HepG2 (cell line): ENCODE results near the gene TNN. TPM values are rescaled to one million over a fixed set of nuclear protein-coding genes. Genes with fewer than 3 reads are reported as not detected.

Source experiments
- ATAC-seq: fragments of 200-7000 bp; cut with Tn5 transposase; 3 replicates; pipeline ENCODE4 v1.9.1; 2020; ENCODE audit warnings: mild to moderate bottlenecking, moderate library complexity
- BruUV-seq: library from RNA; stranded (reverse); fragments of 400-500 nt; replicated peaks from 2 replicates; lab custom pipeline; 2021; lab: Mats Ljungman, UMichigan
- CTCF ChIA-PET: fragments of 300-600 bp; formaldehyde crosslinking; extraction: SDS; loops from one replicate; lab custom pipeline; 2021; ENCODE audit warnings: low total read pairs, inconsistent platforms, low intra/inter-chr PET ratio; lab: Yijun Ruan, JAX
- POLR2A ChIA-PET: fragments of 350-600 bp; sonication (Branson Sonifier 250); formaldehyde crosslinking; loops from one replicate; lab custom pipeline; 2020; ENCODE audit warnings: antibody characterized with exemption, inconsistent platforms; lab: Yijun Ruan, JAX
- DNase-seq: peaks from one replicate; pipeline ENCODE4 v3.0.0-alpha.2; 2015; ENCODE audit warnings: low spot score
- FAIRE-seq: peaks from 3 replicates; lab custom pipeline; 2011; peaks lifted over from hg19 to GRCh38; lab: Jason Lieb, UNC
- H2AFZ ChIP-seq: one replicate; pipeline ENCODE4 v1.6.1; 2011; ENCODE audit warnings: low read length, inconsistent platforms
- H3K27ac ChIP-seq: fragments of 300-600 bp; 3 replicates; pipeline ENCODE4 v1.8.0; 2011; ENCODE audit warnings: mixed run types, mild to moderate bottlenecking, mixed read lengths, low read length, inconsistent platforms; ENCODE audit not compliant: insufficient read depth; ENCODE audit errors: extremely low read length
- H3K27me3 ChIP-seq, 2 experiments: fragments of 200-600 bp in 1 of 2; 2 replicates in 1 of 2; 3 replicates in 1 of 2; pipeline versions ENCODE4 v1.6.0 to v1.8.0; 2011; ENCODE audit warnings: low read length in 2 of 2, mild to moderate bottlenecking in 2 of 2, moderate library complexity in 2 of 2, inconsistent platforms in 1 of 2; ENCODE audit not compliant: insufficient read depth in 2 of 2, control insufficient read depth in 1 of 2
- H3K36me3 ChIP-seq, 2 experiments: fragments of 200-600 bp in 1 of 2; replicated peaks in 1 of 2; 2 replicates in 1 of 2; 3 replicates in 1 of 2; pipeline versions ENCODE4 v1.5.1 to v1.8.0; 2011; ENCODE audit warnings: low read length in 2 of 2, inconsistent platforms in 1 of 2; ENCODE audit not compliant: insufficient read depth in 2 of 2, control insufficient read depth in 1 of 2
- H3K4me1 ChIP-seq: 2 replicates; pipeline ENCODE4 v1.5.1; 2012; ENCODE audit warnings: low read length, inconsistent platforms; ENCODE audit not compliant: insufficient read depth
- H3K4me2 ChIP-seq: 2 replicates; pipeline ENCODE4 v1.6.0; 2011; ENCODE audit warnings: low read depth, low read length, inconsistent platforms
- H3K4me3 ChIP-seq, 3 experiments: fragments of 200-600 bp in 1 of 3; sonication (generic), shearing (Covaris generic) in 1 of 3; replicated peaks in 1 of 3; 2 replicates each; pipeline ENCODE4 v1.5.1; 2011 to 2016; ENCODE audit warnings: low read length in 3 of 3, inconsistent platforms in 2 of 3, low read depth in 2 of 3, mild to moderate bottlenecking in 2 of 3, control low read depth in 1 of 3, mixed read lengths in 1 of 3; ENCODE audit not compliant: insufficient read depth in 1 of 3
- H3K79me2 ChIP-seq: one replicate; pipeline ENCODE4 v1.6.1; 2011; ENCODE audit warnings: low read length, inconsistent platforms; ENCODE audit not compliant: insufficient read depth
- H3K9ac ChIP-seq: 2 replicates; pipeline ENCODE4 v1.6.0; 2011; ENCODE audit warnings: mild to moderate bottlenecking, low read depth, low read length, inconsistent platforms; ENCODE audit not compliant: insufficient read depth
- H3K9me3 ChIP-seq: 2 replicates; pipeline ENCODE4 v1.5.1; 2012; ENCODE audit warnings: mild to moderate bottlenecking, low read length
- H4K20me1 ChIP-seq: 2 replicates; pipeline ENCODE4 v1.6.0; 2011; ENCODE audit warnings: inconsistent platforms, mild to moderate bottlenecking, low read length, moderate library complexity; ENCODE audit not compliant: insufficient read depth
- AHR ChIP-seq: IDR thresholded peaks from 2 replicates; pipeline ENCODE4 v1.6.1; 2018; ENCODE audit warnings: missing genetic modification reagents, missing compliant biosample characterization
- FOXA3 ChIP-seq: IDR thresholded peaks from 2 replicates; pipeline ENCODE4 v1.6.1; 2016; ENCODE audit warnings: missing genetic modification reagents, missing compliant biosample characterization
- FOXP1 ChIP-seq, 2 experiments: fragments of 450-650 bp in 1 of 2; IDR thresholded peaks; 2 replicates each; pipeline ENCODE4 v1.6.1; 2017 to 2018; ENCODE audit warnings: antibody characterized with exemption in 1 of 2
- HIVEP1 ChIP-seq: sonication (generic); formaldehyde crosslinking; IDR thresholded peaks from 2 replicates; pipeline ENCODE4 v1.4.0; 2020; ENCODE audit warnings: mild to moderate bottlenecking, missing genetic modification reagents
- HMG20B ChIP-seq: conservative IDR thresholded peaks from 2 replicates; pipeline ENCODE4 v1.6.1; 2016; ENCODE audit warnings: missing genetic modification reagents, missing compliant biosample characterization
- MAFF ChIP-seq: IDR thresholded peaks from 2 replicates; pipeline ENCODE4 v1.6.1; 2011; ENCODE audit warnings: low read depth, low read length, improper control_type of control experiment
- MED13 ChIP-seq: sonication (generic); formaldehyde crosslinking; IDR thresholded peaks from 2 replicates; pipeline ENCODE4 v1.5.0; 2020; ENCODE audit warnings: missing genetic modification reagents
- NKX3-1 ChIP-seq: sonication (generic); formaldehyde crosslinking; IDR thresholded peaks from 2 replicates; pipeline ENCODE4 v1.5.0; 2020; ENCODE audit warnings: missing genetic modification reagents
- SIX1 ChIP-seq: sonication (generic); formaldehyde crosslinking; IDR thresholded peaks from 2 replicates; pipeline ENCODE4 v1.4.0; 2020; ENCODE audit warnings: missing genetic modification reagents, borderline replicate concordance
- U2AF2 ChIP-seq: fragments of 200-400 bp; formaldehyde crosslinking; IDR thresholded peaks from 2 replicates; pipeline ENCODE4 v1.6.1; 2017; ENCODE audit warnings: low read depth, mild to moderate bottlenecking, low read length
- ZHX1 ChIP-seq: sonication (generic); formaldehyde crosslinking; IDR thresholded peaks from 2 replicates; pipeline ENCODE4 v1.8.1; 2022; ENCODE audit warnings: low read depth, mild to moderate bottlenecking, missing genetic modification reagents
- ZNF644 ChIP-seq: IDR thresholded peaks from 2 replicates; pipeline ENCODE4 v1.6.1; 2016; ENCODE audit warnings: low read depth
- ZNF670 ChIP-seq: sonication (generic); formaldehyde crosslinking; IDR thresholded peaks from 2 replicates; pipeline ENCODE4 v1.8.0; 2022; ENCODE audit warnings: mild to moderate bottlenecking, missing genetic modification reagents, borderline replicate concordance
- WGBS: methylation state at CpG from one replicate; pipeline ENCODE4 v1.1.6; 2017; ENCODE audit warnings: low lambda C conversion rate; 5-methylcytosine and 5-hydroxymethylcytosine counted together
- in situ Hi-C: cut with HindIII; loops from 2 replicates; pipeline ENCODE4 v1.10.0; 2017; ENCODE audit warnings: low pct_unique_long_range_greater_than_20kb; ENCODE audit not compliant: extremely low pct_ligation_motif_present
- intact Hi-C: fragments of 100-400 bp; cut with micrococcal nuclease; formaldehyde crosslinking; loops from one replicate; pipeline ENCODE4 v1.10.0; 2022; ENCODE audit not compliant: unreplicated experiment
- polyA plus RNA-seq, 8 experiments: library from polyadenylated mRNA; depleted of rRNA in 3 of 8; stranded (reverse) in 7 of 8; unstranded in 1 of 8; fragments of >200 nt; fragmentation: Illumina TruSeq in 4 of 8; extraction: Trizol in 4 of 8; gene quantifications; 2 replicates each; pipeline versions ENCODE4 v1.2.1 to v1.2.3, GENCODE V29; 2011 to 2016; ENCODE audit warnings: low read depth in 4 of 8, missing spikeins in 1 of 8, mixed read lengths in 1 of 8; ENCODE audit not compliant: insufficient read depth in 1 of 8
- total RNA-seq, 5 experiments: library from RNA; depleted of rRNA; stranded (reverse); fragments of >200 nt; fragmentation: Illumina TruSeq; extraction: Trizol; gene quantifications; 2 replicates each; pipeline ENCODE4 v1.2.3, GENCODE V29; 2016; ENCODE audit warnings: low read depth in 1 of 5

The TNN gene
- total and polyA plus RNA-seq, 2 of the 13 experiments (the other 11 are each of a cell fraction or from before 2014, with no cell fraction given), result not detected

- Histone ChIP-seq H3K79me2 (no peaks in the 10 kb centered on the region), H2AFZ (no peak overlapping the region), H3K9me3 (no peaks in the 10 kb centered on the region), H3K36me3 (no peaks in the 10 kb centered on the region), H3K4me3 (no peak overlapping the region), H4K20me1 (no peaks in the 10 kb centered on the region), H3K9ac (no peak overlapping the region), H3K4me2 (no peak overlapping the region), H3K27me3 (peaks cover 1 to 14% of the 10 kb centered on the region in 2 experiments; a peak in 1 of 5 replicates), H3K4me1 (no peaks in the 10 kb centered on the region), H3K27ac (no peak overlapping the region)
- ChIA-PET POLR2A (no interaction called here), CTCF (no interaction called here)
- no TSS peak for BruUV-seq
- no peak for ATAC-seq
- in situ Hi-C loops (no loop called here), intact Hi-C loops (no loop called here)
- WGBS, result 0% methylated on average over 2 of the region's 6 CpGs
- FAIRE-seq, result no peak
- no peak for TF ChIP-seq MED13 (CRISPR knock-in tag)
- no peak for TF ChIP-seq FOXA3
- TF ChIP-seq NKX3-1 (CRISPR knock-in tag), result no peak
- no peak for TF ChIP-seq ZNF644 (CRISPR knock-in tag)
- TF ChIP-seq ZNF670 (CRISPR knock-in tag), result no peak
- DNase-seq, result no peak
Measured at GRCh38 chr1:175080030-175080429, 12.4 kb downstream of the TNN start.

- Histone ChIP-seq H3K9ac (no peak overlapping the region), H3K9me3 (no peaks in the 10 kb centered on the region), H3K27me3 (peaks cover 1 to 14% of the 10 kb centered on the region in 2 experiments; a peak in 1 of 5 replicates), H3K4me2 (no peak overlapping the region), H2AFZ (no peak overlapping the region), H3K4me3 (no peak overlapping the region), H3K79me2 (no peaks in the 10 kb centered on the region), H4K20me1 (no peaks in the 10 kb centered on the region), H3K36me3 (no peaks in the 10 kb centered on the region), H3K27ac (no peak overlapping the region), H3K4me1 (no peaks in the 10 kb centered on the region)
- ChIA-PET CTCF (no interaction called here), POLR2A (no interaction called here)
- FAIRE-seq (no peak), ATAC-seq (no peak)
- no TSS peak for BruUV-seq
- intact Hi-C loops, result no loop called here
- in situ Hi-C loops, result no loop called here
- WGBS, result 33% methylated on average over 2 of the region's 2 CpGs
- TF ChIP-seq HIVEP1 (CRISPR knock-in tag), result no peak
- no peak for TF ChIP-seq FOXP1 (IDR thresholded peaks at IDR 0.05)
- no peak for TF ChIP-seq FOXP1 (CRISPR knock-in tag; IDR thresholded peaks at IDR 0.05)
- TF ChIP-seq SIX1, result no peak
- no peak for TF ChIP-seq U2AF2
- no peak for TF ChIP-seq MAFF
- no peak for TF ChIP-seq HMG20B
- no peak for TF ChIP-seq ZHX1 (CRISPR knock-in tag)
- no peak for TF ChIP-seq AHR (CRISPR knock-in tag)
- TF ChIP-seq, all 625 proteins: peak for 0
- DNase-seq, result no peak
Measured at GRCh38 chr1:175081983-175082382, 14.3 kb downstream of the TNN start.
